CD4-positive, alpha-beta T cell treated with Interleukin-1 beta for 1 hour (primary cell): ENCODE measurements around the gene MSH2.
A peak's percentile ranks its signal among the peaks of the same experiment; 100 is the strongest.
"Not testable (repeated sequence)": the region's sequence is repeated elsewhere in the genome, so short reads cannot be mapped to it uniquely, and the experiment has no call there.

Source experiments
- DNase-seq, 2 donors: peaks; one replicate each; pipeline ENCODE4 v3.0.0-alpha.2; 2020 to 2022

Gene MSH2

GRCh38 chr2:47402805-47403608 lies at the start of gene MSH2:
TSS of gene MSH2 (plus strand) at chr2:47403156. CDS start at chr2:47403192, 36 bp downstream.
- peak; percentile 91 to 92 for DNase-seq

- DNase-seq: no peak
Observed at GRCh38 chr2:47354013-47354847, 48.7 kb upstream of the MSH2 start.

- no peak for DNase-seq
Observed at GRCh38 chr2:47354848-47355204, 48.1 kb upstream of the MSH2 start.

- no peak for DNase-seq
Observed at GRCh38 chr2:47357483-47357882, 45.5 kb upstream of the MSH2 start.

- no peak for DNase-seq
Observed at GRCh38 chr2:47359375-47359868, 43.5 kb upstream of the MSH2 start.

GRCh38 chr2:47360283-47360682 lies 42.7 kb upstream of the MSH2 start:
- no peak for DNase-seq

GRCh38 chr2:47360927-47361326 lies 42.0 kb upstream of the MSH2 start:
- DNase-seq: no peak

GRCh38 chr2:47361505-47362229 lies 41.3 kb upstream of the MSH2 start:
- not testable (repeated sequence) for DNase-seq

GRCh38 chr2:47373747-47374146 lies 29.2 kb upstream of the MSH2 start:
- no peak for DNase-seq

GRCh38 chr2:47375307-47375706 lies 27.6 kb upstream of the MSH2 start:
- DNase-seq: no peak

GRCh38 chr2:47379384-47379783 lies 23.6 kb upstream of the MSH2 start:
- DNase-seq: no peak

GRCh38 chr2:47381408-47381807 lies 21.5 kb upstream of the MSH2 start:
- no peak for DNase-seq

- DNase-seq: no peak
Observed at GRCh38 chr2:47386551-47386950, 16.4 kb upstream of the MSH2 start.

GRCh38 chr2:47388888-47389287 lies 14.1 kb upstream of the MSH2 start:
- DNase-seq: no peak

GRCh38 chr2:47389692-47390091 lies 13.3 kb upstream of the MSH2 start:
- DNase-seq: no peak

GRCh38 chr2:47401789-47402554 lies 984 bp upstream of the MSH2 start:
- DNase-seq: no peak

GRCh38 chr2:47402555-47402804 lies 476 bp upstream of the MSH2 start:
- DNase-seq: no peak

- DNase-seq: no peak
Observed at GRCh38 chr2:47403609-47404193, 745 bp downstream of the MSH2 start.

- DNase-seq: no peak
Observed at GRCh38 chr2:47404356-47404755, 1.4 kb downstream of the MSH2 start.

- DNase-seq: no peak
Observed at GRCh38 chr2:47405757-47406156, 2.8 kb downstream of the MSH2 start.

GRCh38 chr2:47406649-47407330 lies 3.8 kb downstream of the MSH2 start:
- not testable (repeated sequence) for DNase-seq

GRCh38 chr2:47407976-47408375 lies 5.0 kb downstream of the MSH2 start:
- DNase-seq: not testable (repeated sequence)
